GM19438 (cell line): ENCODE data around the gene CD99L2.

Experiments used
- ATAC-seq: cut with Tn5 transposase; IDR thresholded peaks from one replicate; pipeline ENCODE4 v1.9.1; 2021; ENCODE audit warnings: low read depth; ENCODE audit not compliant: unreplicated experiment

The CD99L2 gene, protein sequence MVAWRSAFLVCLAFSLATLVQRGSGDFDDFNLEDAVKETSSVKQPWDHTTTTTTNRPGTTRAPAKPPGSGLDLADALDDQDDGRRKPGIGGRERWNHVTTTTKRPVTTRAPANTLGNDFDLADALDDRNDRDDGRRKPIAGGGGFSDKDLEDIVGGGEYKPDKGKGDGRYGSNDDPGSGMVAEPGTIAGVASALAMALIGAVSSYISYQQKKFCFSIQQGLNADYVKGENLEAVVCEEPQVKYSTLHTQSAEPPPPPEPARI

DNA sequence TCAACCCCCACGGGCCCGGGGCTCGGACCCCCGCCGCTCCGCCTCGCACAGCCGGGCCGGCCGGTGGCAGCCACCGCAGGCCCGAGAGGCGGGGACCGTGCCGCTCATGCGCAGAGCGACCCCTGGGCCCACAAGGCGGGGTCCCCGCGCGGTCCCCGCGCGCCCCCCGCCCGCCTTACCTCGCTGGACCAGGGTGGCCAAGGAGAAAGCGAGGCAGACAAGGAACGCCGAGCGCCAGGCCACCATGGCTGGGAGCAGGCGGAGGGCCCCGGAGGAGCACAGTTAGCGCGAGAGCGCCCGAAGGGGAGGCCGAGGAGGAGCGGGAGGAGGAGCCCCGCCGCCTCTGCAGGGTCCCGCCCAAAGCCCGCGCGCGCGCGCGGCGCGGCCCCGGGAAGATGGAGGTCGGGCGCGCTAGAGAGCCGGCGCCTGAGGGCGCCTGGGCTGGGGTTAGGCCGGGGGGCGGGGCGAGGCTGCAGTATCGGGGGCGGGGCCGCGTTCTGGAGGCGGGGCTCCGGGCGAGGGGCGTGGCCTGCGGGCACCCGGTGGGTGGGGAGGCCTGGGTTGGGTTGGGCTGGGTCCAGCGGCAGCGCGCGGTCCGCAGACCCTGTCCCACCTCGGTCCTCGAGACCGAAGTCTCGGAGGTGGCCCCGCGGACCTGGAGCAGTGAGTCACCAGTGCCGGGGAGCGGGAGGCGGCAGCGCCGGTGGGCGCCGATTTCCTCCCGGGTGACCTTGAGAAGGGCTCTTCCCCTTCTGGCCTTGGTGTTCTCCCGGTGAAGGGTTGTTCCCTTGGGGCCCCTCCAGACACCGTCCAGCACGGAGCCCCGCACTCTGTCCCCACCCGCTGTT is at the start of gene CD99L2:
Gene CD99L2, minus strand, starts transcription at position 326 of the 848 bp plus-strand sequence. Its CDS starts 80 bp downstream, at position 246.
- ATAC-seq, result peak; percentile 81

DNA sequence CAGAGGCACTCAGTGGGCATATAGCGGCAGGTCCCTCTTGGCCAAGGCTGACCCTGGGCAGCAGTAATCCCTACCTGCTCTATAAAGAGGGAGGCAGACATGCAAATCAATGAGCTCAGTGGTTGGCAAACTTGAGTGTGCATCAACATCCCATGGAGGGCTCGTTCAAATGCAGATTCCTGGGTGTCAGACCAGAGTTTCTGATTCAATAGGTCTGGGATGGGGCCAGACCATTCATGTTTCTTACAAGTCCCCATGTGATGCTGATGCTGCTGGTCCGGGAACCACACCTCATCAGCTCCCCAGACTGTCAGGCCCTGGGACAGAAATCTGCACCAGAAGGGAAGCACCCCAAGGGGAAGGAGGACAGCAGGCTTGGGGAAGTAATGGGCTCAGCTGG is 45.8 kb upstream of the CD99L2 start:
- ATAC-seq, result no peak

DNA sequence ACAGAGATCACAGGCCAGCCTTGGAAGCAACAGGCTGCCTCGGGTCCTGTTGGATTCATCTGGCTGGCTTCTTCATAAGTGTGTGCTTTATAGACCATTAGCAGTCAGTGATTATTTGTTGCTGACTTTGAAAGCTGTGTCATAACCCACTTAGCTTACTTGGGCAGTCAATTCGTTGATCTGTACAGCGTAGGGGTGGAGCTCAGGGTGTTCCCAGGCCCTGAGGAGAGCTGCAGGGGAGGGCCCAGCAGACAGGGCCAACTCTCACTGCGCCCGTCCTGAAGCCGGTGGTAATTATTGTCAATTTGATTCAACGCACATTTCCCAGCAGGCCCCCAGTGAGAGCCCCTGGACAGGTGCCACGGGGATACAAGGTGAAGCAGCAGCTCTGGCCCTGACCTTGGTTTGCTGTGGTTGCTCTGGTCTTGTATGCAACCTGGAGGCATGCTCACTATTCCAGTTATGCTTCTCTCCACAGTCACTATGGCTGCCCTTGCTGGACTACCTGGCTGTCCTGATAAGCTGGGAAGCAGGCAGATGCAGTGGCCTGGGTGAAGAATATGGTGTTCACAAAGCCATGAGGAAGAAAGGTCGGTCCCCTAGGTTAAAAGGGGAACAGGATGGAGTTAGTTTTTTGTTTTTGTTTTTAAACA is 44.6 kb upstream of the CD99L2 start:
- ATAC-seq, result no peak

DNA sequence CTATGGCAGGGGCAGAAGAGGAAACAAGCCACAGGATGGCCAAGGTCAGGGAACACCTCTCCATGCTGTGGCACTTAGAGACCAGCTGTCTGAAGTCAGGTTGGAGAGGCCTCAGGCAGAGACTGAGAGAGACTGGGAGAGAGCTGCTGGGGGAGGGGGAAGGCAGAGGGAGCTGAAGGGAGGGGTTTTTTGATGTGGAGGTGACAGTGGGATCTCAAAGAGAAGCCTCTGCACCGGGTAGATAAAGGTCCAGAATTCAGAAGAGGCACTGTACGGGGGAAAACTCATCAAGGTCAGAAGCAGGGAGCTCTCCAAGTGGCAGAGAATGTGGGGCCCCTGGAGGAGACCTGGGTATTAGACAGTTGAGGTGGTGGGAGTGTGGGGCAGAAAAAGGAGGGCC is 43.1 kb upstream of the CD99L2 start:
- ATAC-seq, result no peak

DNA sequence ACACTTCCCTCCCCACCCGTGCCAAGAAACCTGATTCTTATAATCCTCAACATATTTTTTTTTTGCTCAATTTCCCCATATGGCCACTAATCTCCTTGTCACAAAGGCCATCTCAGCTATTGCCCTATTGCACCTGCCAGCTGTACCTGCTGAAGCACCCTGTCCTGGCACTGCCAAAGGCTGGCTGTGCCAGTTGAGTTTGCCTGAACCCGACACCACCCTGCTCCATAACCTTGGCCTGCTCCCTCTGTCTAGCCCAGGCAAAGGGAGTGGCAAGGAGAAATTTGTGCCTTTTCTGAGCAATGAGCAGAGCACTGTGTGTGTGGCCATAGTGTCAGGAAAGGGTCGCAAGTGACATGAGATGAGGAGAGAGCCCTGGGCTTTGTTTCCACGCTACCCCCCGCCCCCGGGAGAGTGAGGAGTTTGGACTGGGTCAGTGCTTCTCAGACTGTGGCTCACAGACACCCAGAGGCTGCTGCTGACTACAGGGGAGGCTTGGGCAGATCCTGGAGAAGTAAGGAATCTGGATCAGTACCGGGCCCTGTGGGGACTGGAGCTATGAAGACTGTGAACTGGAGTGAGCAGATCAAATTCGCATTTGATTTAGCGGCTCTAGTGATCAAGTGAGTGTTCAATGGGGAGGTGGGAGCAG is 42.5 kb upstream of the CD99L2 start:
- ATAC-seq, result no peak

DNA sequence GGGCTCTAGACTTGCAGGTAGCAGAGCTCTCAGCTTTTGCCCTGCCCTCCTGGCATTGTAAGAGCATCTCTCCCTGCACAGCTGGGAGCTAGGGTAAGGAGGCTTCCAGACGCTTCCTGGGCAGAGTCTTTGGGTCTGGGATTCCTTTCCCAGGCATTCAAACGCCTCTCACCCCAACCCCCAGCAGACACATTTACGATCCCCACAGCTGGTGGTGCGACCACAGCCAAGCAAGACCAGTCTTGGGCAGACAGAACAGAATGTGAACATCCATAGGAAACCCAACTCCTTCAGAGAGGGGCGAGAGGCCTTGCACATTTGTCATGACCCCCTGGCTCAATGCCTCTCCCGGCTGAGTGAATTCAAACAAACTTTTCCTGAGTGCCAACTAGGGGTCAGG is 38.1 kb upstream of the CD99L2 start:
- ATAC-seq, result no peak

DNA sequence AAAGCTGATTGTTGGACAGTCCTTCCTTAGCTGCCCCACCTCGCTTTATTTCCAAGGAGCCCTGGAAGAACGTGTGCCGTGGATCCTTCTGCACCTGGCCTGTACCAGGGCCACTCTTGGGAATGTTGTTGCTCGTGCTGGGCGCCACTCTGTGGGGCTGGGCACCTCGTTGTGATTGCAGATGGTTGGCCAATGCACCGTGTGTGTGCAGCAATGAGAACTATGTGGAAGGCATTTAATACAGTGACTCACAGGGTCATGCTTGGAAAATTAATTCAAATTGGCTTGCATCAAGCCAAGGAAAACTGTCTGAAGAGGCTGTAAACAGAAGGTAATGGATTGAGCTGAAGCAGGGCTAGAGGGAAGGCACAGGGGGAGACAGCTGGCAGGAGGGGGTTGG is 37.0 kb upstream of the CD99L2 start:
- no peak for ATAC-seq

DNA sequence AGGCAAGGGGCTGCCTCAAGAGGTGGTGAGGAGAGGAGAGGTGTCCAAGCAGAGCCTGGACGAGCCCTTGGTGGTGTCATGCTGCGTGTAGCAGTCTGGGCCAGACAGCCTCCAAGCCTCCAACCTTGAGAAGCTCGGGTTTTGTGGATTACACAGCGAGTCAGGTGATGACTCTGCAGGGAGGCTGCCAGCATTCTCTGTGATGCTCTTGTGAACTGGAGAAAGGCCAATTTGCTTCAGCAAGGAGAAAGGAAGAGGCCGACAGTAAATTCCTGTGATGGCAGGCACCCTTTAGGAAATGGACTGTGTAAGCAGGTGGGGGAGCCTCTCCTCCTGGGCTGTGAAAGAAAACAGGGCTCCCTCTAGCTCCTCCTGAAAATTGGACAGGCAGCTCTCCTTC is 36.0 kb upstream of the CD99L2 start:
- ATAC-seq, result no peak

DNA sequence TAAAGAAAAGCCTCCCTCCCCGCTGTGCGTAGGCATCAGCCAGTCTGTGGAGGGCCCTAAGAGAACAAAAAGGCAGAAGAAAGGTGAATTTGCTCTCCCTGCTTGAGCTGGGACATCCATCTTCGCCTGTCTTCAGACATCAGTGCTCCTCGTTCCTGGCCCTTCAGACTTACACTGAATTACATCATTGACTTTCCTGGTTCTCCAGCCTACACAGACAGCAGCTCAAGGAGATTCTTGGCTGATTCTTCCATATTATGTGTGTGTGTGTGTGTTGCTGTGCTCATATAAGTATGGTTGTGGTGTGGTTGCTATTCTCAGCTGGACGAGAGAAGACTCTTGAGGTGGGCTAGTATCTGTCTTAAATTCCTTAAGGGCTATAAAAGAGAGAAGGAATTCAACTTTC is 35.5 kb upstream of the CD99L2 start:
- ATAC-seq, result no peak

DNA sequence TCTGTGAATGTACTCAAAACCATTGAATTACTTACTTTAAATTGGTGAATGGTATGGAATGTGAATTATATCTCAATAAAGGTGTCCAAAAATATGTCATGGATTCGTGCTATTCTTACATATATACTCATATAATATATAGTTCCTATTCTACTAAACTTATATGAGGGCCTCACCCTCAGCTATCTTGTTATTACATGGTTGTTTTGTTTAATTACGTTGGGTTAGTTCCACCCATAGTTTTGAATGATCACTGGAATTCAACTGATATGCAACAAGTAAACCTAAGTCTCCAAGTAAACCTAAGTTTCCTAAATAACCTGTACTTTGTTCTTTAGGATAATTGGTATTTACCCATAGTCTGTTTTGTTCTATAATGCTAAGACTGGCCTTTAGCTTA is 30.6 kb upstream of the CD99L2 start:
- ATAC-seq, result no peak

DNA sequence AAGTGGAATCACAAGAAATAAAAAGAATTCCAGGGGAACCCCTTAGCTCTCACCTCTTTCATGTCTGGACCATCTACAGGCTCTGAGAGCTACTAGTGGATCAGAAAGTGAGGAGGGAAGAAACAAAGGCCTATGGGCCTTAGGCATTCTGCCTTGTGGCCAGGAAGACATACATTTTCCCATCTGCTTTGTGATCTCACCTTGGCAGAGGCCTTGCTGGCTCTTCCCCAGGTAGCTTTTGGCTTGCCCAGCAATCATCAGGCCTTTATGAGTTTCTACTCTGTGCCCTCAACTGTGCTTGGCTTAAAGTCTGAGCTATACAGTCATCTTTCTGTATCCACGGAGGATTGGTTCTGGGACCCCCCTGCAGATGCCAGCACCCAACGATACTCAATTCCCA is 28.3 kb upstream of the CD99L2 start:
- ATAC-seq, result no peak

DNA sequence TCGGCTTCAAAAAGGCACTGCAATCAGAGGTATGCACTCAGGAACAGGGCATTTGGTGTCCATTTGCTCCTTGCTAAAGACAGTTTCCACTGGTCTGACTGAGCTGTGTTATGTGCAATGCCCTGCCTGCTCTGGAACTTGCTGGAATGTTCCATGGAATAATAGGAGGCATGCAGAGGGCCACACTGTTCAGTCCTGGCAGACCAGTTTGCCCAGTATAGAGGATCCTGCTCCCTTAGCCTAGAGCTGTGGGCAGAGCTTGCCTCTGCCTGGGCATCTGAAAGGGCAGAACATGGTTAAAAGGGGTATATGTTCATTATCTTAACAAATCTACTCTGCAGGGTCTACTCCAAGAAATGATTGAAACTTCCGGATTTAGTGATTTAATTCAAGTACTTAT is 27.8 kb upstream of the CD99L2 start:
- no peak for ATAC-seq

DNA sequence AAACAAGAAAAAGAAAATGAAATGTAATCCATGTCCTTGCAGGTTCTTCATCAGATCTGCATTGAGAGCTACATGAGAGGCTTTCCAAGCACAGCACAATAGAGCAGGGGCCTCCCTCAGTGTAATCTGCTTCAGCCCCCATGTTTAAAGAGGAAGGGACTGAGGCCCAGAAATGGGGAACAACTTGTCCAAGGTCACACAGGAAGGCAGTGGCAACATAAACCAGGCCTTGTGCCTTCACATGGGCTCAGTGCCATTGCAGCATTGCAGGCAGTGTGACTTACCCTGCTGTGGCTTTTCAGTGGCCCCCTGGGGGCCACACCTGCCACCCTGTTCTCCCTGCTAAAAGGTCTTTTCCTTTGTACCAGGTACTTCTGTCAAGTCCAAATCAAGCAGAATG is 20.9 kb upstream of the CD99L2 start:
- ATAC-seq, result no peak

DNA sequence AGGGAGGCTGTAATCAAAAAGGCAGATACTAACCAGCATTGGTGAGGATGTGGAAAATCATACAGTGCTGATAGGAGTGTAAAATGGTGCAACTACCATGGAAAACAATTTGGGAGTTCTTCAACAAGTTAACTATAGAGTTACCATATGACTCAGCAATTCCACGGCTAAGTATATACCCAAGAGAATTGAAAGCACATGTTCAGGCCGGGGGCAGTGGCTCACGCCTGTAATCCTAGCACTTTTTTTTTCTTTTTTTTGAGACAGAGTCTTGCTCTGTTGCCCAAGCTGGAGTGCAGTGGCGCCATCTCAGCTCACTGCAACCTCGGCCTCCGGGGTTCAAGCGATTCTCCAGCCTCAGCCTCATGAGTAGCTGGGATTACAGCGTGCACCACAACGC is 15.0 kb upstream of the CD99L2 start:
- no peak for ATAC-seq

DNA sequence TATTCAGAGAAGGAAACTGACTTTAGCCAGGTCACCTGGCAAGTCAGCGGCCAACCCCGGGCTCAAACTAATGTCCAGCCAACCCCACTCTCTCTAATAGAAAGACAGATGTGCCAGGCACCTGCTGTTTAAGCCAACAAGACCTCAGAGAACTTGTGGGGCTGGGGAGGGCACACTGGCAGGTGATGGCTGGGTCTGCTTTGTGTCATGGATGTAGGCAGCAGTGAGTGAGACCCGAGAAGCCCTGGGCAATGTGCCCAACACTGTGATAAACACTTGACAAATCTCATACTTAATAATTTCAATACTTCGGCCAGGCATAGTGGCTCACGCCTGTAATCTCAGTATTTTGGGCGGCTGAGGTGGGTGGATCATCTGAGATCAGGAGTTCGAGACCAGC is 9.0 kb upstream of the CD99L2 start:
- no peak for ATAC-seq

DNA sequence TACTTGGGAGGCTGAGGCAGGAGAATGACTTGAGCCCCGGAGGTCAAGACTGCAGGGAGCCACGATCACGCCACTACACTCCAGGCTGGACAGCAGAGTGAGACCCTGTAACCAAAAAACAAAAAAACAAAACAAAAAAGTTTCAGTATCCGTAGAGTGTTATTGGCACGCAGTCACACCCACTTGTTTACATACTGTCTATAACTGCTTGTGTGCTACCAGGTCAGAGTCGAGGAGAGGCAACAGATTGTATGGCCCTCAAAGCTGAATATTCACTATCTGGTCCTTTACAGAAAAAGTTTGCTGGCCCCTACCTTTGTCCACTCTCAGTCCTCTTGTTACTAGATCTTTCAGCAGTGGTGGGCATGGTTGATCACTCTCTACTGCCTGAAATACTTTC is 8.2 kb upstream of the CD99L2 start:
- ATAC-seq, result no peak

DNA sequence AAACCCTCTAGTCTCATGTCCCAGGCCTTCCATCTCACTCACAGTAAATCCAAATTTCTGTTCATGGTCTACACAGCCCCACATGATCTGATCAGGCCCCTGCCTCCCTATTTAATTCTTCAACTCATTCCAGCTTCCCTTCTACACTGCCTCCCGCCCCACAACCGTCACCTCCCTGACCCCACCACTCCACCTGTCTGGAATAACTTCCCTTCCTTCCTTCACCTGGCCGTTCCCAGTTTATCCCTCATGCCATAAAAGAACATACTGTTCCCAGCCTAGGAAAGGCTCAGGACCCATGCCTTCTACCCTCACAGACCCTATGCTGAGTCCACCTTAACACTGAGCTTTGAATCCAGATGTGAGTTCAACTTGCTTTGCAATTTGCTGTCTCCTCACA is 6.8 kb upstream of the CD99L2 start:
- no peak for ATAC-seq

DNA sequence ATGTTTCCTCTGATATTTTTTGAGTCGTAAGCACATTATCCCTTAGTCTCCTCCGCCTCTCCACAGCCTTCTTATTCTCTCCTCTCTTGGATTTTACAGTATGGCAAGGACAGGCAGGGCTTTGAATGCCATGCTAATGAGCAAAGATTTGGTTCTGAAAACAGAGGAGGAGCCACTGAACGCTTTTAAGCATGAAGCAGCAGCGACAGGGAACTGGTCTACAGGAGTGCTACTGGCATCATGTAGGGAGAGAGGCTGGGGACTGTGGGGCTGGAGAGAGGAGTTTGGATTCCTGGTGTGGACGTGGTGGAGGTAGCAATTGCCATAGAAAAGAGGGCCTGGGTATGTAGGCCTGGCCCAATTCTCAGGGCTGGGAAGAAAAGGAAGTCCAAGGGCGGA is 4.6 kb upstream of the CD99L2 start:
- ATAC-seq, result no peak

DNA sequence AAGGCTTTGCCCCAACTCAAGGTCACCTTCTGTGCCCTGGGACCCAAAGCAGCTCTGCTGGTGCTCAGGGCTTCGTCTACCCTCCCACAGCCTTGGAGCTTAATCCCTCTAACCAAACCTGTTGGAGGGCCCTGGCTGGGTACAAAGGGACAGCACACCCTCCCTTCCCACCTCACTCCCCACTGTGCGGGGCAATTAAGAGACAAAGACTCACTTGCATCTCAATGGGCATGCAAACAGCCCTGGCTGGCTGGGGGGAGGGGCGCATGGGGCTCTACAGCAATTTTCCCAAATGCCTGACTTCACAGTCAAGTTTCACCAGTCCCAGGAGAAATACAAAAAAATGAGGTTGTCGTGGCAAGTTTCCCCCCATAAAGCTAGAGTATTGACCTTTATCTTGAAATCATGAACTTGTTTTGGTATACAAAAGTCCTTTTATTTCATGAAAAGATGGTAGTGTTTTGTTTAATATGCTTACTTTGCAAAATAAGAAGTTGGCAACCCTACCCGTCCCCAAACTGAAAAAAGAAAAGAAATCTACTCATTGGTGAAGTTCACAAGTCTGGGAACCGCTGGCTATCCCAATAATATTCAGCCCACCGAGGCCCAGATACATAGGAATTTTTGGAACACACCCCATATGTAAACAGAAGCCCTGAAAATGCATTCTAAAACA is 4.1 kb upstream of the CD99L2 start:
- ATAC-seq, result no peak

DNA sequence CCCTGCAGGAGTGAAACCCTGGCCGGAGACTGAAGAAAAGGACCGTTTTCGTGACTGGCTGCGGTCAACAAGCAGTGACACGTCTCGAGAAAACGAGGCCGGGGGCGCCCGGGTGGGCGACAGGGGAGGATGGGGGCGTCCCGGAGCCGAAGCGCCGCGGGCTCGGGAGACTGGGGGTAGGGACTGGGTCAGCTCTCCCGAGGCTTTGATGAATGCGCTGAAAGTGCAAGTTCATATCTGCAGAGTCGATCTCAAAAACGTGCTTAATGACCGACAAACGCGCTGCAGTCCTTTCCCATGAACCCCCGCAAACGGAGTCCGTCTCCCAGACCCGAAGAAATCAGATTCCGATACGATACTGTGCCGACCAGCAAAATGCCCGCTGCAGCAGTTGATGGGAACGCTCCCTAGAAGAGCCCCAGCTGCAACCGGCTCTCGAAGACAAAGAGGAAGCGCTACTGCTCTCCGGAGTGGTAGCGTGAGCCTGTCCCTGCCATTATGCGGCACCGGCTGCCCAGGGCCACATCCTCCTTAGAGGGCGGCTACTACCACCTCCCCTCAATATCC is 806 bp upstream of the CD99L2 start:
- peak; percentile 37 for ATAC-seq
